ENCODE results near the gene PLAU.

The PLAU gene

GRCh38 chr10:73910764-73911552, at the start of gene PLAU:
TSS of gene PLAU (plus strand) at chr10:73911132. CDS start at chr10:73911556, 424 bp downstream.
- no peak for DNase-seq (ENCODE audit: low read depth in 2 of 2)

- no peak for DNase-seq (ENCODE audit: low read depth in 2 of 2)
These were observed 48.9 kb upstream of the PLAU start for GRCh38 chr10:73862011-73862410.

GRCh38 chr10:73863039-73863817, 47.7 kb upstream of the PLAU start:
- DNase-seq (ENCODE audit: low read depth in 2 of 2) = no peak

- DNase-seq (ENCODE audit: low read depth in 2 of 2) = no peak
These were observed 46.7 kb upstream of the PLAU start for GRCh38 chr10:73864229-73864628.

- DNase-seq (ENCODE audit: low read depth in 2 of 2) = no peak
These were observed 45.8 kb upstream of the PLAU start for GRCh38 chr10:73865107-73865458.

GRCh38 chr10:73865459-73866442, 45.2 kb upstream of the PLAU start:
- DNase-seq (ENCODE audit: low read depth in 2 of 2) = no peak

- DNase-seq (ENCODE audit: low read depth in 2 of 2) = no peak
These were observed 44.3 kb upstream of the PLAU start for GRCh38 chr10:73866621-73867020.

- no peak for DNase-seq (ENCODE audit: low read depth in 2 of 2)
These were observed 43.7 kb upstream of the PLAU start for GRCh38 chr10:73867126-73867807.

- no peak for DNase-seq (ENCODE audit: low read depth in 2 of 2)
These were observed 42.9 kb upstream of the PLAU start for GRCh38 chr10:73867871-73868631.

GRCh38 chr10:73868655-73869195, 42.2 kb upstream of the PLAU start:
- DNase-seq (ENCODE audit: low read depth in 2 of 2) = no peak

GRCh38 chr10:73871295-73872189, 39.4 kb upstream of the PLAU start:
- no peak for DNase-seq (ENCODE audit: low read depth in 2 of 2)

GRCh38 chr10:73872190-73872710, 38.7 kb upstream of the PLAU start:
- DNase-seq (ENCODE audit: low read depth in 2 of 2) = no peak

- DNase-seq (ENCODE audit: low read depth in 2 of 2) = no peak
These were observed 37.6 kb upstream of the PLAU start for GRCh38 chr10:73873142-73873837.

GRCh38 chr10:73873838-73874215, 37.1 kb upstream of the PLAU start:
- no peak for DNase-seq (ENCODE audit: low read depth in 2 of 2)

- peak; percentile 70 for DNase-seq (ENCODE audit: low read depth in 2 of 2)
These were observed 36.4 kb upstream of the PLAU start, which contains the start of gene CAMK2G for GRCh38 chr10:73874267-73875138. TSS of gene CAMK2G (minus strand) at chr10:73874555. CDS start at chr10:73874461, 94 bp downstream.

GRCh38 chr10:73875139-73875475, 35.8 kb upstream of the PLAU start:
- no peak for DNase-seq (ENCODE audit: low read depth in 2 of 2)

GRCh38 chr10:73876157-73876556, 34.8 kb upstream of the PLAU start:
- no peak for DNase-seq (ENCODE audit: low read depth in 2 of 2)

Data from stimulated activated CD8-positive, alpha-beta memory T cell treated with anti-CD3 and anti-CD28 coated beads, Interleukin-15, amount 100 ng/mL, for 48 hours (primary cell).